H1 (cell line): ENCODE results near the gene ICA1. TPM values are rescaled to one million over a fixed set of nuclear protein-coding genes. Genes with fewer than 3 reads are reported as not detected.

ENCODE experiments used
- polyA plus RNA-seq, 7 experiments: library from polyadenylated mRNA; depleted of rRNA in 3 of 7; stranded (reverse) in 5 of 7; unstranded in 2 of 7; fragments of >200 nt in 5 of 7; fragments of 200-250 nt in 2 of 7; gene quantifications; 1 replicate in 5 of 7; 2 replicates in 1 of 7; 4 replicates in 1 of 7; pipeline versions ENCODE4 v1.2.1 to v1.2.3, GENCODE V29; 2011 to 2013; ENCODE audit warnings: missing spikeins in 2 of 7, mixed read lengths in 2 of 7
- total RNA-seq: library from RNA; stranded (reverse); fragmentation: NEBNext Ultra II Directional; extraction: Animal tissue kit (Norgen Biotek cat#: 25700); gene quantifications from 2 replicates; pipeline ENCODE4 v1.2.1, GENCODE V29; 2021
- TF ChIP-seq, protein P1 (sequence below): IDR thresholded peaks from 2 replicates; pipeline ENCODE4 v1.6.1; 2012; ENCODE audit warnings: inconsistent platforms

Gene ICA1
- total and polyA plus RNA-seq, 2 of the 8 experiments (the other 6 are each of a cell fraction or from before 2014, with no cell fraction given), result 14.9 to 37.1 TPM

DNA sequence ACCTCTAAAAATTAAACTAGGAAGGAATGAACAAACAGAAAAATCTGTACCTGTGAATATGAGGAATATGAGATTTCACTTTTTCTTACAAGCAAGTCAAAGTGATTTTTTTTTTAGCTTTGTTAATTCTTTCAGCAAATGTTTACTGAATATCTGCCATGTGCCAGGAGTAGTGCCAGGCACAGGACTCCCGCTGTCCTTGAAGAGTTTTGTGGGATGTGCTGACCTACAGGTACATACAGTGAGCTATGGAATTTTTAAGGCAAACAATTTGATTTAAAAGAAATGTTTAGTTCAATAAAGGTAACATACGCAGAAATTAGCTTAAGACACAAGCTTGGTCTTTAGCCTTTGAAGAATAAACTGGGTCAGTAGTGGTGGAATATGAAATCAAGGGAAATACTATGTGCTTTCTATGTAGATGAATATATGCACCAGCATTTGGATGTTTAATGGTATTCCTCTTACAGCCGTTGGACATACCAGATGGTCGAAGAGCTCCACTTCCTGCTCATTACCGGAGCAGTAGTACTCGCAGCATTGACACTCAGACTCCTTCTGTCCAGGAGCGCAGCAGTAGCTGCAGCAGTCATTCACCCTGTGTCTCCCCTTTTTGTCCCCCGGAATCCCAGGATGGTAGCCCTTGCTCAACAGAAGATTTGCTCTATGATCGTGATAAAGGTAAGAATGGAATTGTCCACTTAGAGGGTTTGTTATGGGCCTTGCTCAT is 191.4 kb downstream of the ICA1 start (continued):
- TF ChIP-seq, protein P1, sequence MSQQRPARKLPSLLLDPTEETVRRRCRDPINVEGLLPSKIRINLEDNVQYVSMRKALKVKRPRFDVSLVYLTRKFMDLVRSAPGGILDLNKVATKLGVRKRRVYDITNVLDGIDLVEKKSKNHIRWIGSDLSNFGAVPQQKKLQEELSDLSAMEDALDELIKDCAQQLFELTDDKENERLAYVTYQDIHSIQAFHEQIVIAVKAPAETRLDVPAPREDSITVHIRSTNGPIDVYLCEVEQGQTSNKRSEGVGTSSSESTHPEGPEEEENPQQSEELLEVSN, result no peak
